C4-2B (cell line): ENCODE measurements around the gene MDM4.

Experiments
- ZFX ChIP-seq: fragments of 450-650 bp; IDR thresholded peaks from 2 replicates; pipeline ENCODE4 v1.6.1; 2017
- TF ChIP-seq, protein P1 (sequence below): fragments of 450-650 bp; conservative IDR thresholded peaks from 2 replicates; pipeline ENCODE4 v1.5.1; 2017; ENCODE audit warnings: mild to moderate bottlenecking

DNA sequence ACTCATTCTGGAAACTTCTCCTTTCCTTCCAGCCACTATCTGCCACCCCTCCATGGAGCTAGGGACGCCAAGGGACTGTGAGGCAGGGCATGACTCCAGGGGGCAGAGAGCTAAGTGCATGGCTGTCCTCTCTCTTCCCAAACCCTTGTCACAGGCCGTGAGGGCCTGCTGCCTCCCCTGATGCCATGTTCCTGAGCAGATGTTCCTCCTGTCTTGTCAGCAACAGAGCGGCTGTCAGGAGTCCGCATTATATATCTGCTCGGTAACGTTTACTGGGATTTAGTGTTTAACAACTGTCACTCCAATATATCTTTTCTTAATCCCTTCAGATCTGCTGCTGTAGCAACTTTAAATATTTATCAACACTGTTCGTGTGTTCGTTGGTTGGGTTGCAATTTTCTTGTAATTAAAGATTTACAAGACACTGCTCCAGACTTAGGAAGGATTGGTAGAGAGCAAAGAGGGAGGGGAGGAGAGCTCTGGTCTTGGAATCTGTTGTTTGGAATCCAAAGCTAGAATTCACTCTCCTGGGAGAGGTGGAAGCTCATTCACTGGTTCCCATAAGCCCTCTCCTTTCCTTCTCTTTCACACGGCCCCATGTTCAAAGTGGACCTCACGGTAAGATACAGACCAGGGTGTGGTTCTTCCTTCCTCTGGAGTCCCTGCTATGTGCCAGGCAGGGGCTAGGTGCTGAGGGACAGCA is 76.2 kb downstream of the MDM4 start:
- TF ChIP-seq, protein P1, sequence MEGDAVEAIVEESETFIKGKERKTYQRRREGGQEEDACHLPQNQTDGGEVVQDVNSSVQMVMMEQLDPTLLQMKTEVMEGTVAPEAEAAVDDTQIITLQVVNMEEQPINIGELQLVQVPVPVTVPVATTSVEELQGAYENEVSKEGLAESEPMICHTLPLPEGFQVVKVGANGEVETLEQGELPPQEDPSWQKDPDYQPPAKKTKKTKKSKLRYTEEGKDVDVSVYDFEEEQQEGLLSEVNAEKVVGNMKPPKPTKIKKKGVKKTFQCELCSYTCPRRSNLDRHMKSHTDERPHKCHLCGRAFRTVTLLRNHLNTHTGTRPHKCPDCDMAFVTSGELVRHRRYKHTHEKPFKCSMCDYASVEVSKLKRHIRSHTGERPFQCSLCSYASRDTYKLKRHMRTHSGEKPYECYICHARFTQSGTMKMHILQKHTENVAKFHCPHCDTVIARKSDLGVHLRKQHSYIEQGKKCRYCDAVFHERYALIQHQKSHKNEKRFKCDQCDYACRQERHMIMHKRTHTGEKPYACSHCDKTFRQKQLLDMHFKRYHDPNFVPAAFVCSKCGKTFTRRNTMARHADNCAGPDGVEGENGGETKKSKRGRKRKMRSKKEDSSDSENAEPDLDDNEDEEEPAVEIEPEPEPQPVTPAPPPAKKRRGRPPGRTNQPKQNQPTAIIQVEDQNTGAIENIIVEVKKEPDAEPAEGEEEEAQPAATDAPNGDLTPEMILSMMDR: no peak
- TF ChIP-seq ZFX: no peak
